NCI-H1048 (cell line): ENCODE data around the gene TTC23.
"Not testable (repeated sequence)": the region's sequence is repeated elsewhere in the genome, so short reads cannot be mapped to it uniquely, and the experiment has no call there.

Experiments
- DNase-seq: peaks from one replicate; lab custom pipeline; 2025; lab: John Stamatoyannopoulos, UW

TTC23 gene

GRCh38 chr15:99250001-99250400, 620 bp upstream of the TTC23 start:
- no peak for DNase-seq

DNA sequence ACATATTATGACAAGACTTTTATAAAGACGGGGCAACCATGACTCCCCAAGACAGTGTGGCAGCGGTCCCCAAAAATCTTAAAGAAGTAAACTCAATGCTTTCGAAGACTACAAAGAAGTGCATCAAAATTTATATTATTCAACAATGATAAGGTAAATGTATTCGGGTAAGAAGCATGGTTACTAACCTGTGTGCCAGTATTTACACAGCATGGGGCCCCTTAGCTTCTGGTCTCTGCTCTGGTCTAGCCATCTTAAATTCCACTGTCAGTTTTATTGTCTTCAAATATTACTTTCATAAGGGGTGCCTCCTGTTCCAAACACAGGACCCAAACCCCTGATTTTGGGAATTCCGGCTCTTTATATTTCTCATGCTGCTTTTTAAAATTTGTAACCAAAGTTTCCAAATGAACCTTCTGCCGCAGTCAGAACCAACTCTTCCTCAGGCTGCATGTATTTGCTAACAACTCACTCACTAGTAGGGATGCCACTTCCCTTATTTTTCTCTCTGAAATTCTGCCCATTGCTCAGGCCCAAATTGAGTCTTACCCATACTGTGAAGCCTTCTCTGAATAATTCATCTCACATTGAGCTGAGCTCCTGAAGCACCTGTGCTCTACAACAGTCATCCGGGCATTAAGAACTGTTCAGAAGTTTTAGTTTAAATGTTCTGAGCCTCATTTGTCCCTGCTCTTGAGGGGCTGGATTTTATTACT, 1.2 kb downstream of the TTC23 start:
- no peak for DNase-seq

DNA sequence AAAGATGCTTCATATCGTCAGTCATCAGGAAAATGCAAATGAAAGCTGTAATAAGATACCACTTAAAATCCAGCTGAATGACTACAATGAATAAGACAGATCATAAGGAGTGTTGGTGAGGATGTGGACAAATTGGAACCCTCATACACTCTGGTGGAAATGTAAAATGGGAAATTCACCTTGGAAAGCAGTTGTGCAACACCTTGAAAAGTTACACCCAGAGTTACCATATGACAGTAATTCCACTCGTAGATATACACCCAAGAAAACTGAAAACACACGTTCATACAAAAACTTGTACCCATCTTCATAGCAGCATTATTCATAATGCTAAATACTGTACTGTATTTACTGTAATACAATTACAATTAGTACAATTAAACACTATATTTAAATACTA, 2.3 kb downstream of the TTC23 start:
- DNase-seq: no peak

GRCh38 chr15:99244306-99244705, 5.1 kb downstream of the TTC23 start:
- DNase-seq: no peak

- DNase-seq: no peak
Measured at GRCh38 chr15:99241752-99242151, 7.6 kb downstream of the TTC23 start.

DNA sequence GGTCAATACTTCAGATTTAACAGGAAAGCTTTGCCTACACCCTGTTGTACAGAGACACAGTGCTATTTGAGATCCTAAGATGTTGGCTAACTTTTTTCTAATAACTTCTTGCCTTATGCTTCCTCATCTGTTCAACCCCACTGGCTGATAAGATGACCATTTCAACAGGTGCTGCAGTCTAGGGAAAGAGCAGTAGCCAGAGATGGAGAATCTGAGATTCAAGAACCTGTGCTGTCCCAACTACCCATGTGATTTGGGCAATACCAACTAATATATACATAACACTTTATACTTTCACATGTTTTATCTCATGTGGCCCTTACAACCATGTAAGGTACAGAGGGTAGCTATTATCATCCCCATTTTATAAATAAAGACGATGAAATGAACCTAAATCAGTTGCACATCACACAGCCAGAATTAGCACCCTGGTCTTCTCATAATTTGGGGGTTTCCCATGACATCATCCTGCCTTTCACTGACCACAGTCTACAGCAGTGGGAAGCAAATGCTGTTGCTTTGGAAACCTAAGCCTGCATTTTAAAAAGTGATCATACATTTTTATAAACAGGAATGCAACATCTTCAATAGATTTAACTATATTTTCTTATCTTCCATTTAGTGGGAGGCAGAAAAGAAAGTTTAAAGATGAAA, 9.7 kb downstream of the TTC23 start:
- DNase-seq: no peak

GRCh38 chr15:99238849-99239248, 10.5 kb downstream of the TTC23 start:
- no peak for DNase-seq

- not testable (repeated sequence) for DNase-seq
Measured at GRCh38 chr15:99234160-99234559, 15.2 kb downstream of the TTC23 start.

DNA sequence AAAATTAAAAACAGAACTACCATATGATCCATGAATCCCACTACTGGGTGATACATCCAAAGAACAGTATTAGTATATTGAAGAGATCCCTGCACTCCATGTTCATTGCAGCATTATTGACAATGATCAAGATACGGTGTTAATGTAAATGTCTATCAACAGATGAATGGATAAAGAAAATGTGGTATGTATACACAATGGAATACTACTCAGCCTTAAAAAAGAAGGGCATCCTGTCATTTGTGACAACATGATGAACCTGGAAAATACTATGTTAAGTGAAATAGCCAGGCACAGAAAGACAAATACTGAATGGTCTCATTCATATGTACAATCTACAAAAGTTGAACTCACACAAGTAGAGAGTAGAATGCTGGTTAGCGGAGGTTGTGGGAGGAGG, 16.6 kb downstream of the TTC23 start:
- no peak for DNase-seq

DNA sequence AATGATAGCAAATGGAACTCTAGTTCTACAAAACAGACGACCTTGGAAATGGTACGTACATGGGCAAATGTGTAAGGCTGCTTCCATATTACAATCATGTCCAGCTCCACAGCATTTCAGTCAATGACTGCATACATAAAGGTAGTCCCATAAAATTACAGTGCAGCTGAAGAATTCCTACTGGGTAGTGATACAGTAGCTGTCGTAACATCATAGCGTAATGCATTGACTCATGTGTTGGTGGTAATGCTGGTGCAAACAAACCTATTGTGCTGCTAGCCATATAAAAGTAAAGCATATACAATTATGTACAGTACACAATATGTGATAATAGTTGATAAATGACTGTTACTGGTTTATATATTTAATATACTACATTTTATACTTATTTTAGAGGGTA, 18.5 kb downstream of the TTC23 start:
- DNase-seq: no peak

DNA sequence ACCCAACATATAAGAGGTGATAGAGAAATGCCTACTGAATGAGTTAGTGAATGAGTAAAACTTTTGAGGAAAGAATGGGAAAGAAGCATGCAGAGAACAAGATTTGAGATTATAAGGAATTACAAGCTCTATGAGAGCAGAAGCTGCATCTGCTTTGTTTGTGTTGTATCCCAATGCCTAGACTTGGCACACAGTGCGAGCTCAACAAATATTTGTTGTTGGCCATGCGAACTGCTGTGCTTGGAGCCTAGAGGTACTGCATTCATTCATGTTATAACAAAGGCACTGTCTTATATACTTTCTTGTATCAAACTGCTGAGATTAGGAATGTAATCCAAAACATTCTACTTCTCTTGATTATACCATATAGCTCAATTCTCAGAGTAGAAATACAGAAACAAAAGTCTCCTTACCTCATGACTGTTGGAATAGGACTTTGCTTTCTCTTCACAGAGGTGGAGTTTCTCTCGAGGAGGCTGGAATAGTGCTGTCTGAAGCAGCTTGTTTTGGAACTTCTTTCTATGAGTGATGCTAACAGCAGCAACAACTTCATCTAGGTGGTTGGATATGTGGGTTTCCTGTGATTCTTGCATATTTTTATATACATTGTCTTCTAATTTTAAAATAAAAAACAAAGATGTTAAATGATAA, 21.1 kb downstream of the TTC23 start:
- DNase-seq: no peak

- DNase-seq: no peak
Measured at GRCh38 chr15:99226802-99227201, 22.6 kb downstream of the TTC23 start.

DNA sequence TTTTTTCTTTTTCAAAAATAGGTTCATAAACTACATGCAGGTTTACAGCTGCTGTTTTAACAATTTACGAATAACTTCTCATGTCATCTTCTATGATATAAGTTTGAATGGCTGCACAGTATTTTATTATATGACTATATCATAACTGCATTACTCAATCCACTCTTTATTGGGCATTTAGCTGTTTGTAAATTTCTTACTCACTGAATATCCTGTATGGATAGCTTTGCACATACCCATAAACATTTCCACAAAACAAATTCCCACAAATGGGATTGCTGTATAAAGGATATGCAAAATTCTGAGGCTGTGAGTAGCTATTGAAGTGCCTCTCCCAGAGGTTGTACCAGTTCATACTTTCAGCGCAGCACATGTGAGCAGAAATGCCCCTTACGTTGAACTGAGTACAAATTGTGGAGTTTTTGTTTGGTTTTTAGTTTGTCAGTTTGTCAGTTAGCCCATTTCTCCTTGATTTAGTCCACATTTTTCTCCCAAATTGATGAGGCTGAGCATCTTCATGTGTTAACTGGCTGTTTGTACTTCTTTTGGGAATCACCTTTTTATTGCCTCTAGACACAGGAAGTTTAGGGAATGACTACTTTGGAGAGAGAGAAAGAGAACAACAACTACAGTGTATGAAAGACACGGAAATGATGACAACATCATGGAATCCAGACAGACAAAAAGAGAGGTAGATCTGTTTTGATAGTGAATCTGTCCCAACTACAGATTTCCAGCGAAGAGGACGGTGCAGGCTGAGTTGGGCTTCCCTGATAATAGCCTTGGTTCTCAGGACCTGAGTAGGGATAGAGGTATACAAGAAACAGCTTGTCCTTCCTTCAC, 24.8 kb downstream of the TTC23 start:
- DNase-seq: no peak

- peak; percentile 5 for DNase-seq
Measured at GRCh38 chr15:99213187-99213811, 36.1 kb downstream of the TTC23 start.

- no peak for DNase-seq
Measured at GRCh38 chr15:99212406-99212805, 37.0 kb downstream of the TTC23 start.

DNA sequence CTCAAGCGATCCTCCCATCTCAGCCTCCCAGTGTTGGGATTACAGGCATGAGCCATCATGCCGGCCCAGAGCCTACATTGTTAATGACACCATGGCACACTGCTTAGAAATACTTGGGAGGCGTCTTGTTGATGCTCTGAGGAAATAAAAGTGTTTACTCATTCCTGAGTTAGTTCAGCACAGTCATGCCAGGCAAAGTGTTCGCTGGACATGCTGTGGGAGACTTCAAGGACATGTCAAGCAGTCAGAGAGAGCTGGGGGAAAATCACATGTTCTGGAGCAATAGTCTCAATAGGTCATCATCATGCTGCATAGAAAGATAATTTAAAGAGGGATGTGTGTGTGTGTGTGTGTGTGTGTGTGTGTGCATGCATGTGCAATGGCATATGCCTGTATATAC, 37.5 kb downstream of the TTC23 start:
- no peak for DNase-seq

- no peak for DNase-seq
Measured at GRCh38 chr15:99210334-99210733, 39.0 kb downstream of the TTC23 start.

DNA sequence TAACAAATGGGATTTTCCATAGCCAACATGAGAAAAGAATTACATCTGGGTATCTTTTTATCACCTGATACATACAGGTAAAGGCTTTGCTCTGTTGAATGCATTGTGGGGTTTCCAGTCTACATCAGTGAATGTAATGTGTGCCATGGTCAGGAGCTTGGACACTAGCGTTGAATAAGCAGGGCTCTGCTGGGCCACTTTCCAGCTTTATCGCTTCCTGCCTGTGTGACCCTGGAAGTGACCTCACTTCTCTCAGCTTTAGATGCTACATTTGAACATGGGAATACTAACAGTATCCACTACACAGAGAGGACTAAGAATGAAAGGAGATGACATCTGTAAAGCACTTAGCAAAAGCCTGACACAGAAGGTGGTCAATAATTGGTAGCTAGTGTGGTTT, 40.1 kb downstream of the TTC23 start:
- no peak for DNase-seq

DNA sequence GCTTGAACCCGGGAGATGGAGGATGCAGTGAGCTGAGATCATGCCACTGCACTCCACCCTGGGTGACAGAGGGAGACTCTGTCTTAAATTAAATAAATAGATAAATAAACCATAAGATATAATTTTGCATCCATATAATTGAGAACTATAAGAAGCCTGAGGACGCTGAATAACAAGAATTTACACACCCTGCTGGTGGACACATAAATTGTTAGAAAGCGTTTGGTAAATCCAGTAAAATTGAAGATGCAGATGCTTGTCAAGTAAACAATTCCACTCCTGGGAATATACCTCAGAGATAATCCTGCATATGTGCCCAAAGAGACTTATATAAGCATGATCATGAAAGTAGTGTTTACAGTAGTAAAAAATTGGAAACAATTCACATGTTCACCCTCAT, 41.7 kb downstream of the TTC23 start:
- DNase-seq: no peak

- DNase-seq: no peak
Measured at GRCh38 chr15:99202176-99202552, 47.2 kb downstream of the TTC23 start.

- DNase-seq: no peak
Measured at GRCh38 chr15:99201408-99202175, 47.8 kb downstream of the TTC23 start.
